HepG2 (cell line): ENCODE measurements around the gene PLBD2. TPM values are rescaled to one million over a fixed set of nuclear protein-coding genes. Genes with fewer than 3 reads are reported as not detected.

Experiments used
- ATAC-seq: fragments of 200-7000 bp; cut with Tn5 transposase; 3 replicates; pipeline ENCODE4 v1.9.1; 2020; ENCODE audit warnings: mild to moderate bottlenecking, moderate library complexity
- BruUV-seq: library from RNA; stranded (reverse); fragments of 400-500 nt; replicated peaks from 2 replicates; lab custom pipeline; 2021; lab: Mats Ljungman, UMichigan
- CTCF ChIA-PET: fragments of 300-600 bp; formaldehyde crosslinking; extraction: SDS; loops from one replicate; lab custom pipeline; 2021; ENCODE audit warnings: low total read pairs, inconsistent platforms, low intra/inter-chr PET ratio; lab: Yijun Ruan, JAX
- POLR2A ChIA-PET: fragments of 350-600 bp; sonication (Branson Sonifier 250); formaldehyde crosslinking; loops from one replicate; lab custom pipeline; 2020; ENCODE audit warnings: antibody characterized with exemption, inconsistent platforms; lab: Yijun Ruan, JAX
- DNase-seq: peaks from one replicate; pipeline ENCODE4 v3.0.0-alpha.2; 2015; ENCODE audit warnings: low spot score
- FAIRE-seq: peaks from 3 replicates; lab custom pipeline; 2011; peaks lifted over from hg19 to GRCh38; lab: Jason Lieb, UNC
- H2AFZ ChIP-seq: one replicate; pipeline ENCODE4 v1.6.1; 2011; ENCODE audit warnings: low read length, inconsistent platforms
- H3K27ac ChIP-seq: fragments of 300-600 bp; 3 replicates; pipeline ENCODE4 v1.8.0; 2011; ENCODE audit warnings: mixed run types, mild to moderate bottlenecking, mixed read lengths, low read length, inconsistent platforms; ENCODE audit not compliant: insufficient read depth; ENCODE audit errors: extremely low read length
- H3K27me3 ChIP-seq, 2 experiments: fragments of 200-600 bp in 1 of 2; 2 replicates in 1 of 2; 3 replicates in 1 of 2; pipeline versions ENCODE4 v1.6.0 to v1.8.0; 2011; ENCODE audit warnings: low read length in 2 of 2, mild to moderate bottlenecking in 2 of 2, moderate library complexity in 2 of 2, inconsistent platforms in 1 of 2; ENCODE audit not compliant: insufficient read depth in 2 of 2, control insufficient read depth in 1 of 2
- H3K36me3 ChIP-seq, 2 experiments: fragments of 200-600 bp in 1 of 2; replicated peaks in 1 of 2; 2 replicates in 1 of 2; 3 replicates in 1 of 2; pipeline versions ENCODE4 v1.5.1 to v1.8.0; 2011; ENCODE audit warnings: low read length in 2 of 2, inconsistent platforms in 1 of 2; ENCODE audit not compliant: insufficient read depth in 2 of 2, control insufficient read depth in 1 of 2
- H3K4me1 ChIP-seq: 2 replicates; pipeline ENCODE4 v1.5.1; 2012; ENCODE audit warnings: low read length, inconsistent platforms; ENCODE audit not compliant: insufficient read depth
- H3K4me2 ChIP-seq: 2 replicates; pipeline ENCODE4 v1.6.0; 2011; ENCODE audit warnings: low read depth, low read length, inconsistent platforms
- H3K4me3 ChIP-seq, 3 experiments: fragments of 200-600 bp in 1 of 3; sonication (generic), shearing (Covaris generic) in 1 of 3; replicated peaks in 1 of 3; 2 replicates each; pipeline ENCODE4 v1.5.1; 2011 to 2016; ENCODE audit warnings: low read length in 3 of 3, inconsistent platforms in 2 of 3, low read depth in 2 of 3, mild to moderate bottlenecking in 2 of 3, control low read depth in 1 of 3, mixed read lengths in 1 of 3; ENCODE audit not compliant: insufficient read depth in 1 of 3
- H3K79me2 ChIP-seq: one replicate; pipeline ENCODE4 v1.6.1; 2011; ENCODE audit warnings: low read length, inconsistent platforms; ENCODE audit not compliant: insufficient read depth
- H3K9ac ChIP-seq: 2 replicates; pipeline ENCODE4 v1.6.0; 2011; ENCODE audit warnings: mild to moderate bottlenecking, low read depth, low read length, inconsistent platforms; ENCODE audit not compliant: insufficient read depth
- H3K9me3 ChIP-seq: 2 replicates; pipeline ENCODE4 v1.5.1; 2012; ENCODE audit warnings: mild to moderate bottlenecking, low read length
- H4K20me1 ChIP-seq: 2 replicates; pipeline ENCODE4 v1.6.0; 2011; ENCODE audit warnings: inconsistent platforms, mild to moderate bottlenecking, low read length, moderate library complexity; ENCODE audit not compliant: insufficient read depth
- AGO2 ChIP-seq: fragments of 200-400 bp; formaldehyde crosslinking; optimal IDR thresholded peaks from 2 replicates; pipeline ENCODE3; 2017; ENCODE audit warnings: mild to moderate bottlenecking, low read depth, low read length, moderate library complexity
- AHR ChIP-seq: IDR thresholded peaks from 2 replicates; pipeline ENCODE4 v1.6.1; 2018; ENCODE audit warnings: missing genetic modification reagents, missing compliant biosample characterization
- ASH2L ChIP-seq: fragments of 300-600, 200-600 bp; sonication (generic); IDR thresholded peaks from 2 replicates; pipeline ENCODE4 v1.7.0; 2017; ENCODE audit warnings: low read depth, mild to moderate bottlenecking, moderate library complexity, mixed read lengths, low read length; ENCODE audit not compliant: insufficient read length
- CEBPG ChIP-seq: IDR thresholded peaks from 2 replicates; pipeline ENCODE4 v1.6.1; 2016
- NFIB ChIP-seq: sonication (generic); formaldehyde crosslinking; IDR thresholded peaks from 2 replicates; pipeline ENCODE4 v1.9.0; 2021; ENCODE audit warnings: missing genetic modification reagents, mild to moderate bottlenecking, borderline replicate concordance
- NR2F2 ChIP-seq: IDR thresholded peaks from 2 replicates; pipeline ENCODE4 v1.6.1; 2012; ENCODE audit warnings: low read depth, inconsistent platforms, borderline replicate concordance
- RBM22 ChIP-seq: fragments of 200-400 bp; formaldehyde crosslinking; optimal IDR thresholded peaks from 2 replicates; pipeline ENCODE3; 2017; ENCODE audit warnings: mild to moderate bottlenecking, low read length, moderate library complexity
- REST ChIP-seq, 2 experiments: IDR thresholded peaks; 2 replicates each; pipeline ENCODE4 v1.6.1; 2011 to 2012; ENCODE audit warnings: low read length in 2 of 2, borderline replicate concordance in 1 of 2, low read depth in 1 of 2, mild to moderate bottlenecking in 1 of 2, moderate library complexity in 1 of 2
- SOX13 ChIP-seq, 3 experiments: fragments of 450-650 bp in 1 of 3; sonication (generic) in 1 of 3; formaldehyde crosslinking in 1 of 3; IDR thresholded peaks in 2 of 3; conservative IDR thresholded peaks in 1 of 3; 2 replicates each; pipeline versions ENCODE4 v1.5.0 to v1.6.1; 2016 to 2020; ENCODE audit warnings: antibody characterized with exemption in 1 of 3, mild to moderate bottlenecking in 1 of 3, missing compliant biosample characterization in 1 of 3, missing genetic modification reagents in 1 of 3, moderate library complexity in 1 of 3
- ZBTB2 ChIP-seq: sonication (generic); formaldehyde crosslinking; IDR thresholded peaks from 2 replicates; pipeline ENCODE4 v1.8.0; 2022; ENCODE audit warnings: low read depth, missing genetic modification reagents
- ZFP1 ChIP-seq: IDR thresholded peaks from 2 replicates; pipeline ENCODE4 v1.6.1; 2016
- ZNF672 ChIP-seq: sonication (generic); formaldehyde crosslinking; IDR thresholded peaks from 2 replicates; pipeline ENCODE4 v1.8.1; 2022; ENCODE audit warnings: missing genetic modification reagents
- ZNF883 ChIP-seq: sonication (generic); formaldehyde crosslinking; IDR thresholded peaks from 2 replicates; pipeline ENCODE4 v1.5.1; 2020; ENCODE audit warnings: mild to moderate bottlenecking, missing genetic modification reagents; ENCODE audit errors: not compliant biosample characterization
- ZXDC ChIP-seq: sonication (generic); formaldehyde crosslinking; IDR thresholded peaks from 2 replicates; pipeline ENCODE4 v1.5.0; 2020; ENCODE audit warnings: mild to moderate bottlenecking, missing genetic modification reagents
- WGBS: methylation state at CpG from one replicate; pipeline ENCODE4 v1.1.6; 2017; ENCODE audit warnings: low lambda C conversion rate; 5-methylcytosine and 5-hydroxymethylcytosine counted together
- in situ Hi-C: cut with HindIII; loops from 2 replicates; pipeline ENCODE4 v1.10.0; 2017; ENCODE audit warnings: low pct_unique_long_range_greater_than_20kb; ENCODE audit not compliant: extremely low pct_ligation_motif_present
- intact Hi-C: fragments of 100-400 bp; cut with micrococcal nuclease; formaldehyde crosslinking; loops from one replicate; pipeline ENCODE4 v1.10.0; 2022; ENCODE audit not compliant: unreplicated experiment
- polyA plus RNA-seq, 8 experiments: library from polyadenylated mRNA; depleted of rRNA in 3 of 8; stranded (reverse) in 7 of 8; unstranded in 1 of 8; fragments of >200 nt; fragmentation: Illumina TruSeq in 4 of 8; extraction: Trizol in 4 of 8; gene quantifications; 2 replicates each; pipeline versions ENCODE4 v1.2.1 to v1.2.3, GENCODE V29; 2011 to 2016; ENCODE audit warnings: low read depth in 4 of 8, missing spikeins in 1 of 8, mixed read lengths in 1 of 8; ENCODE audit not compliant: insufficient read depth in 1 of 8
- total RNA-seq, 5 experiments: library from RNA; depleted of rRNA; stranded (reverse); fragments of >200 nt; fragmentation: Illumina TruSeq; extraction: Trizol; gene quantifications; 2 replicates each; pipeline ENCODE4 v1.2.3, GENCODE V29; 2016; ENCODE audit warnings: low read depth in 1 of 5

The PLBD2 gene
- total and polyA plus RNA-seq, 2 of the 13 experiments (the other 11 are each of a cell fraction or from before 2014, with no cell fraction given) = 6.7 to 8.5 TPM

GRCh38 chr12:113378291-113378690 lies 19.9 kb downstream of the PLBD2 start (continued):
- TF ChIP-seq REST (IDR thresholded peaks at IDR 0.05; ENCODE audit: borderline replicate concordance in 1 of 2, low read depth in 1 of 2, low read length in 2 of 2) (no peak), ZNF883 (CRISPR knock-in tag) (no peak), ZFP1 (CRISPR knock-in tag) (no peak), ZNF672 (CRISPR knock-in tag) (no peak), NR2F2 (no peak), NFIB (CRISPR knock-in tag) (no peak)

- Histone ChIP-seq H3K79me2 (no peaks in the 10 kb centered on the region), H3K27ac (no peak overlapping the region), H3K27me3 (no peaks in the 10 kb centered on the region), H2AFZ (no peak overlapping the region), H3K9me3 (no peaks in the 10 kb centered on the region), H3K36me3 (peaks cover 5 to 16% of the 10 kb centered on the region in 2 experiments; a peak in 4 of 5 replicates), H3K4me3 (no peak overlapping the region), H3K9ac (no peak overlapping the region), H4K20me1 (no peaks in the 10 kb centered on the region), H3K4me1 (no peaks in the 10 kb centered on the region), H3K4me2 (no peak overlapping the region)
- in situ Hi-C loops = no loop called here
- 89% methylated on average over 11 of the region's 11 CpGs for WGBS
- BruUV-seq = no TSS peak
- DNase-seq (no peak), FAIRE-seq (no peak), ATAC-seq (no peak)
- POLR2A ChIA-PET = no interaction called here
- CTCF ChIA-PET = no interaction called here
- intact Hi-C loops = no loop called here
- TF ChIP-seq AHR (no peak), ZBTB2 (CRISPR knock-in tag) (no peak), RBM22 (no peak), ZXDC (CRISPR knock-in tag) (no peak), AGO2 (no peak), CEBPG (CRISPR knock-in tag) (no peak), ASH2L (no peak), SOX13 (IDR thresholded peaks at IDR 0.05) (no peak), SOX13 (CRISPR knock-in tag; conservative IDR thresholded peaks at IDR 0.05 in 1 of 2, IDR thresholded peaks at IDR 0.05 in 1 of 2) (no peak)
Measured at GRCh38 chr12:113381220-113381619, 22.8 kb downstream of the PLBD2 start.
